Measurements from ENCODE around the gene EPHB1.
"Not testable (repeated sequence)": the region's sequence is repeated elsewhere in the genome, so short reads cannot be mapped to it uniquely, and the experiment has no call there.

Gene EPHB1

DNA sequence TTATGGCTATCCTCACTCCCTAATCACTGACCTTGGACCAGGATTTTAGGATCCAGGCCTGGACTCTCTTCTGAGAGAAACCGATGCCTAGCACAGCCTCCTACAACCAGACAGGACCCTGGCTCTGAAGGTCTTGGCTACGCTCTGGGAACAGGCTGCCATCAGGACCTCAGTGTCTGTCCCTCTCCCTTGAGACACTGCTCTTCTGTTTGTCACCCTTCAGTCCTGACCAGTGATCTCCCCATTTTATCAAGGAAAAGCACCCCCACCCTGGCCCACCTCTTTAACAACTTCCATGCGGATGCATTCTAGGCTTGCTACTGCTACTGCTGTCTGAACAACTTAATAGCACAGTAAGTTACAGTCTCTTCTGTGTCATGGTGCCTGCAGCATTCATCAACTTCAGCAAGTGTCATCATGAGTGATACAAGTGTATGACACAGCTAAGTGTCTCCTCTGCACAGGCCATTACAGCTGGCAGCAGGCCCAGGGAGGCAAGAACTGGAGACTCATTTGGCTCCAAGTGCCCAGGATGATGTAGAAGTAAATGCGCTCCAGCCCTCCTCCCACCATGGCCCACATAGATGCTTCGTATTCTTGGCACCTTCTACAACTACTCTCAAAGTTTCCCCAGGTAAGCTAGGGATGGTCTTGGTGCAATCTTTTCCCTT, 302.4 kb downstream of the EPHB1 start:
- no peak for DNase-seq

- DNase-seq, result no peak
These were observed 304.8 kb downstream of the EPHB1 start for GRCh38 chr3:135099734-135100355.

GRCh38 chr3:135100366-135100765, 305.3 kb downstream of the EPHB1 start:
- no peak for DNase-seq

GRCh38 chr3:135103917-135104316, 308.9 kb downstream of the EPHB1 start:
- DNase-seq, result no peak

DNA sequence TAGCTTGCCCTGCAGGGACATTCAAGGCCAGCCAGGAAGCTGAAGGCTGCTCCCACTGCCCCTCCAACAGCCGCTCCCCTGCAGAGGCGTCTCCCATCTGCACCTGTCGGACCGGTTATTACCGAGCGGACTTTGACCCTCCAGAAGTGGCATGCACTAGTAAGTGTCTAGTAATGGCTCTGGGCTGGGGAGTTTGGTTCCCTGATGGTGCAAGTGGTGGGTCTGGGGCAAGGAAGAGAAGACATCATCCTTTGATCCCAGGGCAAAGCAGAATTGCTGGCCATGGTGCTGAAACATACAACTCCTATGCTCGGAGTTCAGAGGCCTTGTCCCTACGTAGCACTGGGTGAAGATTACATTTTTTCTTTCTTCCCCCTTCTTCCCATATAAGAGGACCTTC, 311.4 kb downstream of the EPHB1 start:
- DNase-seq, result no peak

- DNase-seq, result no peak
These were observed 312.0 kb downstream of the EPHB1 start for GRCh38 chr3:135107043-135107442.

- no peak for DNase-seq
These were observed 314.6 kb downstream of the EPHB1 start for GRCh38 chr3:135109681-135110080.

DNA sequence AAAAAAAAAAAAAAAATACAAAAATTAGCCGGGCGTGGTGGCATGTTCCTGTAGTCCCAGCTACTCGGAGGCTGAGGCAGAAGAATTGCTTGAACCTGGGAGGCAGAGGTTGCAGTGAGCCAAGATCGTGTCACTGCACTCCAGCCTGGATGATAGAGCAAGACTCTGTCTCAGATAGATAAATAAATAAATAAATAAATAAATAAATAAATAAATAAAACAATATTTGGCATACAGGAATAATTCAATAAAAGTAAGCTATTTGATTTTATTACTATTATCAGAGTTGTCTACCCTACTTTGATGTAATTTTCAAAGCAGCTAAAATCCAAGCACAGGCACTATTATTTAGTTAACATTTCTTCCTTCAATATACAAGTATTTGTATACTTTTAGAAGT, 319.5 kb downstream of the EPHB1 start:
- not testable (repeated sequence) for DNase-seq

DNA sequence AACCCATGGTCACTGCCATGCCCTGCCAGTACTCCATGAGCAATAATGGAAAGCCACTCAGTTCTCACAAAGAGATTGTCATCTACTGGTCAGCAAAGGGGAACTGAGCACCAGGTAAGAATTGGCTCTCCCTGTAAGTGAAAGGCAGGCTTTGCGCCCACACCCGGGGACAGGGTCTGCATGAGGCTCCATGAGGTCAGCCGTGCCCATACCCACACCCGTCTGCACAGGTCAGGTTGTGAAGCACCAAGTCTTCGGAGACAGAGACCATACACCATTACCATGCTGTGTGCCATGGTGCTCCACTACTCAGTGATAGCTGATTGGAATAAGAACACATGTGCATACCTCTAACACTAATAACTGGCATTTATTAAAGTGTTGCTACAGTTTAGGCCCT, 322.9 kb downstream of the EPHB1 start:
- DNase-seq, result no peak

GRCh38 chr3:135118792-135119191, 323.7 kb downstream of the EPHB1 start:
- DNase-seq, result no peak

DNA sequence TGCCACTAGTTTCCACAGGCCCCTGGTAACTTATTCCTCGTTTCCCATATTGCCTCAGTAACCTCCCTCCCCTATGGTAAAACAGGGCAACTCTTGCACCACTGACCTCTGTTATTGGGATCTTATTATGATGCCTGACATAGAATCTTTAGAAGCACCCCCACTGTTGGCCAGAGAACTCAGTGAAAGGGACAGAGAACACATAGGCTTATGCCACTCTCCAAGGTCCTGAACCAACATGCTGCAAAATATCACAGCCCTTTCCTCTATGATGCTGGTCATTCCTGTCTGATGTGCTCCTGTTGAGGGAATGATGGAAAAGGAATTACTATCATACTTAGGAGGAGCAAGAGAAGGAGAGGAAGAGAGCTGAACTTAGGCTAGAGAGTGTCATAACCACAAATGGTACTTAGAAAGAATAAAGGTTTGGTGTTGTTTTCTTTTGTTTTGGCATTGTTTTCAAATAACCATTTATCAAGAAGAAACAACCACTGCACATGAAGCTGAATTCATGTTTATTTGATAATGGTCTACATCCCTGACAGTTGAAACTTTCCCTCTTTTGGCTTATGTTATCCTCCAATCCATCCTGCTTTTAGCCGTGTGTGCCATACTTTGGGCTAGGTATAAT, 330.2 kb downstream of the EPHB1 start:
- peak; percentile 14 for DNase-seq

DNA sequence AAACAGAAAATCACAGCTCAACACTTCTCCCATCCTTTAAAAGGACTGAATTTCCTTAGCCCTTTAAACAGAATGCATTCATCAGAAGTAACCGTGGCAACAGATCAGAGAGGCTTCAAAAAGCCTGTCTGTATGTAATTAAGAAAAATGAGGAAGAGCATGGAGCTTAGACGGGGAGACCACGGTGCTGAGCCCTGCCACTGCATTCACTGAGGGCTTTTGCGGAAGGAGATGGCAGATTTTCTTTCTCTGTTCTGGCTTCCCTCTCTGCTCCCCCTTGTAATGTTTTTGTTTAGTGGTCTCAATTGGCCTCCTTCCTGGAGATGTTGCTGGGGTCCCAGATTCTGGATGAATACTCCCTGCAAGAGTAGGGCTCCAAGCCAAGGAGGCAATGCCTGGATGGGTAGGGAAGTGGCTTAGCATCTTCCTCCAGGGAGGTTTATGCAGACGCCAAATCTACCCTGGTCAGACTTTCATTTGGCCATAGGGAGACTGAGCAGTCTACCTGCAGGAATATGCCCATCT, 332.9 kb downstream of the EPHB1 start:
- DNase-seq, result no peak

DNA sequence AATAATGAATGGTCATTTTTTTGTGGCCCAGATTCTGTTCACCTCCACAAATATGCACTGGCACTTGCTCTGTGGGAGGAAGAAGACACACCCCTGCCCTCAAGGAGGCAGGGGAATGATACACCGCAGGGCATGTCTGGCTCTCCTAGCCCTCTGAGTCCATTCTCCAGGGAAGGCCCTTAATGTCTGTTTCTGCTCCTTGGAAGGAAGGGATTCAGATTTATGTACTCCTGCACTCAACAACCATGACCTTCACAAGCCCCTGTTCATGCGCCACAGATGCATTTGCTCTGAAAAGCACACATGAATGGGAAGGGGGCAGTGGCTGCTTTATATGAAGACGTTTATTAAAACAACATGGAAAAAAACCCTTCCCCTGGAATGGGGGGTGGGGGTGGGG, 333.8 kb downstream of the EPHB1 start:
- DNase-seq, result no peak

GRCh38 chr3:135131290-135131689, 336.2 kb downstream of the EPHB1 start:
- DNase-seq, result no peak

GRCh38 chr3:135133905-135134683, 339.0 kb downstream of the EPHB1 start:
- DNase-seq, result no peak

DNA sequence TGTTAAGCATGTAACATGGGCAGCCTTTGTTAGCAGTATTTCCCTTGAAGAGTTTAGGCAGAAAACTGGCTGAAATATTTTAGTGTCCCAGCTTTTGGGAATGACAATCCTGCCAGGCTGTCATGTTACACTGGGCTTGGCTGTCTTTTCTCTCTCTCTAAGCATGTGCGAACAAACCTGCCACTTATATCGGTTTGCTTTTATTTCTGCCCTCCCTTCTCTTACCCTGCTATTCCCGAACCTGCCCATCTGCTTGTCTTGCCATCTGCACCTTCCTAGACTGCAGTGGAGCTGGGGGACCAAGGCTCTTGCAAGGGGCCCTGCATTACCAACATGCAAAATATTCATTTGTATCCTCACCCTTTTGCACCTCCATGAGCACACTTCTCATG, 339.6 kb downstream of the EPHB1 start:
- no peak for DNase-seq

GRCh38 chr3:135135445-135135844, 340.4 kb downstream of the EPHB1 start:
- DNase-seq, result no peak

- DNase-seq, result no peak
These were observed 341.5 kb downstream of the EPHB1 start for GRCh38 chr3:135136361-135137100.

DNA sequence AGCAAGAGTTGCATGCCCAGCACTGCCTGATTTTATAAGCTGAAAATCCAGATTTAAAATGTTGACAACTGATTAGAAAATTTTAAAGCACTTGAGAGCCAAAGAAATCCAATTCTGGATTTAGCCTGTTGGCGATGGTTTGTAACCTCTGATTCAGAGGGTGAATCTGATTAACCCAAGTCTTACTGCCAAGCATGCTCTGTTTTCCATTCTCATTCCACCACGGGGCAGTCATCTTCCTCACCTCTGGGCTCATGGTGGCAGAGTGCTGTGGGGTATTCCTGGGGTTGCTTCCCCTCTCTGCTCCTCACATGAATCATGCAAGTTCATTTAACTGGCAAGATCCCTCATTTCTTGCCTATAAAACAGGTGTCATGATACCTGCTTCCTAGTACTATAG, 342.2 kb downstream of the EPHB1 start:
- no peak for DNase-seq

DNA sequence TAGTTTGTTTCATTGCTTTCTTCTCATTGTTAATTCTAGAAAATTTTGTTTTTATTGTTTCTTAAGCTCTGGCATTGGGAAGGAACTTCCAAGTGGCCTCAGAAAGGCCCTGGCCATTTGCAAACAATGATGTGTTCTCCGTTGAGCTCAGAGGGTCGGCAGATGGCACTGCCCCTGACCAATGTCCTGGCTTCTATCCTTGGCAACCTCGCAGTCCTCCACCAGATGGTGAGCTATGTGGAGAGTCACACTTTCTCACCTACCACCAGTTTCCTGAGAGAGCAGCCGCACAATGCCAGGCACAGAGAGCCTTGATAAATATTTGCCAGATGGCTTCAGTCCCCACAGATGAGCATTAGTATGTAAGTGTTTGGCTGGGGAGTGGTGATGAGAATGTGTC, 343.7 kb downstream of the EPHB1 start:
- DNase-seq, result no peak

- DNase-seq, result no peak
These were observed 345.5 kb downstream of the EPHB1 start for GRCh38 chr3:135140591-135140990.

- no peak for DNase-seq
These were observed 346.1 kb downstream of the EPHB1 start for GRCh38 chr3:135141160-135141559.

DNA sequence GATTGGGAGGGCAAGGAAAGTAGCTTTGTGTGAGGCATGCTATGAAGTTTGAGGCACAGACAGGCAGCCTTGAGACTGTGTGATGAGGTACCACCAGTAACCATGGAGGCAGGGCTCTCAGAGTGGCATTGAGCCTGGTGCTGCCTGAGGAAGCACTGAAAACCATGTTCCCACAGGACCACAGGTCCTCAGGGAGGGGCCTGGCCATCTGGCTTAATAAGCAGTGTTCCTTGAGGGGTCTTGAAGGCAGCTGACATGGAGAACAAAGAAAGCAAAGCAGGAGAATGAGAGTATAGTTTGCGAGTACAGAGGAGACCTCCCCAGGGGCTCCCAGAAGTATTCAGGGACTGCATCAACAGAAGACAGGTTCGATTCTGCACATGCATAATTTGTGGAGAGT, 346.6 kb downstream of the EPHB1 start:
- DNase-seq, result no peak

All from amniotic stem cell (primary cell).